GM12878 (cell line): ENCODE results near the gene SCYL1. TPM values are rescaled to one million over a fixed set of nuclear protein-coding genes. Genes with fewer than 3 reads are reported as not detected.

Experiments used
- ATAC-seq: fragments of 200-7000 bp; cut with Tn5 transposase; 3 replicates; pipeline ENCODE4 v1.9.1; 2020; ENCODE audit warnings: mild to moderate bottlenecking, moderate library complexity
- BruUV-seq: library from RNA; stranded (reverse); fragments of 400-500 nt; replicated peaks from 2 replicates; lab custom pipeline; 2021; lab: Mats Ljungman, UMichigan
- CTCF ChIA-PET: fragments of 300-600 bp; sonication (Branson Sonifier 250); formaldehyde crosslinking; extraction: SDS; loops from one replicate; lab custom pipeline; 2021; ENCODE audit warnings: inconsistent platforms; lab: Yijun Ruan, JAX
- POLR2A ChIA-PET: fragments of 350-600 bp; formaldehyde crosslinking; extraction: SDS; loops from one replicate; lab custom pipeline; 2021; ENCODE audit warnings: inconsistent platforms; lab: Charles Lee
- RAD21 ChIA-PET: fragments of 300-600 bp; sonication (Branson Sonifier 250); formaldehyde crosslinking; loops from one replicate; lab custom pipeline; 2023; ENCODE audit warnings: antibody characterized with exemption; ENCODE audit not compliant: unreplicated experiment; lab: Charles Lee
- SMC1A ChIA-PET: fragments of 300-600 bp; sonication (Branson Sonifier 250); formaldehyde crosslinking; loops from one replicate; lab custom pipeline; 2023; ENCODE audit not compliant: unreplicated experiment, uncharacterized antibody; lab: Charles Lee
- DNase-seq: peaks from one replicate; pipeline ENCODE4 v3.0.0-alpha.2; 2011; ENCODE audit warnings: low read depth, low spot score
- FAIRE-seq: peaks from 3 replicates; lab custom pipeline; 2011; peaks lifted over from hg19 to GRCh38; lab: Jason Lieb, UNC
- H2AFZ ChIP-seq: 2 replicates; pipeline ENCODE4 v1.6.0; 2011; ENCODE audit warnings: low read depth, low read length, control low read depth; ENCODE audit not compliant: control insufficient read depth
- H3K27ac ChIP-seq: 2 replicates; pipeline ENCODE4 v1.5.1; 2011; ENCODE audit warnings: control low read depth; ENCODE audit not compliant: control insufficient read depth, insufficient read depth
- H3K27me3 ChIP-seq, 2 experiments: replicated peaks in 1 of 2; 2 replicates each; pipeline versions ENCODE4 v1.6.0 to v1.6.1; 2011; ENCODE audit warnings: low read length in 1 of 2; ENCODE audit not compliant: control insufficient read depth in 2 of 2, insufficient read depth in 2 of 2
- H3K36me3 ChIP-seq, 2 experiments: 2 replicates each; pipeline ENCODE4 v1.5.1; 2011; ENCODE audit warnings: low read length in 1 of 2; ENCODE audit not compliant: control insufficient read depth in 2 of 2, insufficient read depth in 2 of 2
- H3K4me1 ChIP-seq: 2 replicates; pipeline ENCODE4 v1.6.1; 2011; ENCODE audit warnings: mild to moderate bottlenecking, low read length, moderate library complexity, mixed read lengths; ENCODE audit not compliant: control insufficient read depth, insufficient read depth
- H3K4me2 ChIP-seq: 2 replicates; pipeline ENCODE4 v1.6.0; 2011; ENCODE audit warnings: control low read depth; ENCODE audit not compliant: control insufficient read depth, insufficient read depth
- H3K4me3 ChIP-seq: fragments of 200-600 bp; sonication (generic); 2 replicates; pipeline ENCODE4 v1.5.1; 2016
- H3K79me2 ChIP-seq: 2 replicates; pipeline ENCODE4 v1.6.0; 2011; ENCODE audit warnings: low read length; ENCODE audit not compliant: control insufficient read depth, insufficient read depth
- H3K9ac ChIP-seq: 2 replicates; pipeline ENCODE4 v1.8.0; 2011; ENCODE audit warnings: low read length, control low read depth, mixed read lengths; ENCODE audit not compliant: control insufficient read depth, insufficient read depth
- H3K9me3 ChIP-seq: replicated peaks from 3 replicates; pipeline ENCODE4 v1.5.1; 2011; ENCODE audit warnings: mild to moderate bottlenecking, low read length; ENCODE audit not compliant: control insufficient read depth, insufficient read depth
- H4K20me1 ChIP-seq: 2 replicates; pipeline ENCODE4 v1.6.0; 2011; ENCODE audit not compliant: control insufficient read depth, insufficient read depth
- BHLHE40 ChIP-seq, 2 experiments: fragments of 450-650 bp in 1 of 2; IDR thresholded peaks; 2 replicates each; pipeline ENCODE4 v1.6.1; 2011 to 2017; ENCODE audit warnings: low read depth in 2 of 2, borderline replicate concordance in 1 of 2, improper control_type of control experiment in 1 of 2, low read length in 1 of 2, mild to moderate bottlenecking in 1 of 2
- CBFB ChIP-seq: IDR thresholded peaks from 2 replicates; pipeline ENCODE4 v1.6.1; 2016; ENCODE audit warnings: antibody characterized with exemption, low read depth
- HDAC6 ChIP-seq: fragments of 200-600 bp; sonication (generic); IDR thresholded peaks from one replicate; pipeline ENCODE4 v1.8.0; 2017; ENCODE audit warnings: antibody characterized with exemption; ENCODE audit not compliant: unreplicated experiment
- KLF5 ChIP-seq: fragments of 450-650 bp; IDR thresholded peaks from 2 replicates; pipeline ENCODE4 v1.6.1; 2014; ENCODE audit warnings: mild to moderate bottlenecking; ENCODE audit not compliant: partially characterized antibody
- MXI1 ChIP-seq: fragments of 150-350 bp; IDR thresholded peaks from 2 replicates; pipeline ENCODE4 v1.6.1; 2011; ENCODE audit warnings: low read depth, mild to moderate bottlenecking, inconsistent platforms, low read length, improper control_type of control experiment
- PRDM15 ChIP-seq: fragments of 450-650 bp; formaldehyde crosslinking; IDR thresholded peaks from 2 replicates; pipeline ENCODE4 v1.4.0; 2020; ENCODE audit warnings: mild to moderate bottlenecking, moderate library complexity
- RB1 ChIP-seq: fragments of 450-650 bp; formaldehyde crosslinking; IDR thresholded peaks from 2 replicates; pipeline ENCODE4 v1.6.1; 2017; ENCODE audit warnings: mild to moderate bottlenecking, borderline replicate concordance
- ZNF207 ChIP-seq: fragments of 450-650 bp; IDR thresholded peaks from 2 replicates; pipeline ENCODE4 v1.6.1; 2014; ENCODE audit warnings: antibody characterized with exemption, mild to moderate bottlenecking, borderline replicate concordance
- ZNF592 ChIP-seq: fragments of 450-650 bp; IDR thresholded peaks from 2 replicates; pipeline ENCODE4 v1.6.1; 2017; ENCODE audit warnings: mild to moderate bottlenecking, moderate library complexity
- WGBS: methylation state at CpG from one replicate; pipeline ENCODE4 v1.1.6; 2016; ENCODE audit warnings: low lambda C conversion rate; ENCODE audit not compliant: insufficient replicate concordance, insufficient coverage; ENCODE audit errors: missing lambda C conversion rate; 5-methylcytosine and 5-hydroxymethylcytosine counted together
- in situ Hi-C: fragments of 300-500 bp; cut with MboI; formaldehyde crosslinking; loops from 9 replicates; pipeline ENCODE4 v1.14.3; 2018; ENCODE audit warnings: mixed read lengths
- intact Hi-C: fragments of 100-400 bp; cut with micrococcal nuclease; formaldehyde crosslinking; loops from one replicate; pipeline ENCODE4 v1.14.2; 2022; ENCODE audit not compliant: unreplicated experiment
- polyA plus RNA-seq, 11 experiments: library from polyadenylated mRNA; depleted of rRNA in 4 of 11; unstranded in 6 of 11; stranded (reverse) in 5 of 11; fragments of >200 nt; fragmentation: Nextera tagmentation in 4 of 11; fragmentation: Illumina TruSeq in 1 of 11; extraction: Ambion mirVana in 4 of 11; extraction: Trizol in 1 of 11; gene quantifications; 1 replicate in 1 of 11; 2 replicates in 10 of 11; pipeline versions ENCODE4 v1.2.1 to v1.2.3, GENCODE V29; 2011 to 2016; ENCODE audit warnings: inconsistent platforms in 2 of 11, missing spikeins in 2 of 11, low read depth in 1 of 11
- total RNA-seq, 4 experiments: library from RNA; depleted of rRNA in 3 of 4; stranded (reverse); fragments of >200 nt in 3 of 4; fragmentation: Illumina TruSeq in 1 of 4; extraction: Trizol in 1 of 4; gene quantifications; 2 replicates each; pipeline versions ENCODE4 v1.2.1 to v1.2.3, GENCODE V29; 2013 to 2021

The SCYL1 gene
- total and polyA plus RNA-seq, 10 of the 15 experiments (the other 5 are each of a cell fraction or from before 2014, with no cell fraction given) = 0.80 to 82.7 (median 51.2) TPM

GRCh38 chr11:65573391-65574079 lies 48.7 kb downstream of the SCYL1 start (continued):
- no peak for TF ChIP-seq PRDM15

- peak; percentile 82 for DNase-seq
- Histone ChIP-seq H3K4me3 (peak overlapping the region; percentile 97), H3K4me2 (peak overlapping the region; percentile 94), H4K20me1 (no peaks in the 10 kb centered on the region; the same call in 1 of the 2 replicates), H3K36me3 (peaks cover 1 to 2% of the 10 kb centered on the region in 2 experiments; a peak in 3 of 4 replicates), H3K9ac (peak overlapping the region; percentile 64), H3K4me1 (peaks cover 35% of the 10 kb centered on the region), H2AFZ (peak overlapping the region; percentile 43), H3K27me3 (no peaks in the 10 kb centered on the region), H3K79me2 (peaks cover 76% of the 10 kb centered on the region), H3K9me3 (no peaks in the 10 kb centered on the region), H3K27ac (peak overlapping the region; percentile 96)
- peak; percentile 59 for ATAC-seq
- POLR2A ChIA-PET = interaction anchor here (1.4 to 4.9 kb wide), 4 partner anchors 14 to 83 kb away, joined by 3 to 129 read pairs (median 38); no protein-coding TSS in a partner anchor
- 2% methylated on average over 40 of the region's 67 CpGs for WGBS
- SMC1A ChIA-PET = interaction anchor here (0.6 to 4.2 kb wide), 4 partner anchors 14 to 158 kb away, joined by 3 to 93 read pairs (median 13); no protein-coding TSS in a partner anchor
- no TSS peak for BruUV-seq
- CTCF ChIA-PET = interaction anchor here (1.5 to 5.7 kb wide), 8 partner anchors 14 to 206 kb away, joined by 4 to 130 read pairs (median 31); partner anchors contain the start of gene PCNX3
- RAD21 ChIA-PET = interaction anchor here (0.9 to 6.1 kb wide), 4 partner anchors 13 to 89 kb away, joined by 4 to 132 read pairs (median 34); partner anchors contain the start of gene RELA
- FAIRE-seq = peak; percentile 77
- in situ Hi-C loops (no loop called here), intact Hi-C loops (loop anchor here (1.0 to 5.0 kb wide), 4 partner anchors 14 to 157 kb away; partner anchors contain the start of gene PCNX3)
- TF ChIP-seq BHLHE40 (IDR thresholded peaks at IDR 0.05; ENCODE audit: borderline replicate concordance in 1 of 2, low read depth in 2 of 2, low read length in 1 of 2) (peak; percentile 80 to 92), KLF5 (peak; percentile 27), HDAC6 (no peak), ZNF207 (no peak; the same call in 1 of the 2 replicates), RB1 (peak; percentile 89; the same call in 1 of the 2 replicates), ZNF592 (peak; percentile 80; the same call in 1 of the 2 replicates), CBFB (peak; percentile 50; the same call in 1 of the 2 replicates), MXI1 (no peak)
Measured at GRCh38 chr11:65574109-65574810, 49.4 kb downstream of the SCYL1 start.
